H1 (cell line): ENCODE results near the gene POLRMT. TPM values are rescaled to one million over a fixed set of nuclear protein-coding genes. Genes with fewer than 3 reads are reported as not detected.

Experiments used
- BCL11A ChIP-seq, 2 experiments: IDR thresholded peaks; one replicate each; pipeline ENCODE4 v1.6.1; 2011; ENCODE audit warnings: low read depth in 2 of 2, low read length in 2 of 2, mild to moderate bottlenecking in 2 of 2
- CEBPB ChIP-seq: IDR thresholded peaks from 2 replicates; pipeline ENCODE4 v1.6.1; 2012; ENCODE audit warnings: low read depth, low read length
- CHD1 ChIP-seq: IDR thresholded peaks from 2 replicates; pipeline ENCODE4 v1.6.1; 2012; ENCODE audit warnings: low read depth, low read length, improper control_type of control experiment
- CHD2 ChIP-seq: IDR thresholded peaks from 2 replicates; pipeline ENCODE4 v1.6.1; 2012; ENCODE audit warnings: low read length, improper control_type of control experiment
- CREB1 ChIP-seq: IDR thresholded peaks from 2 replicates; pipeline ENCODE4 v1.6.1; 2012; ENCODE audit warnings: inconsistent platforms
- FOSL1 ChIP-seq: IDR thresholded peaks from 2 replicates; pipeline ENCODE4 v1.6.1; 2011; ENCODE audit warnings: mild to moderate bottlenecking, low read depth, low read length, moderate library complexity; ENCODE audit not compliant: insufficient read depth
- HDAC2 ChIP-seq, 2 experiments: fragments of 300-600 bp in 1 of 2; sonication (generic) in 1 of 2; IDR thresholded peaks; 2 replicates each; pipeline ENCODE4 v1.6.1; 2011 to 2012; ENCODE audit warnings: low read depth in 2 of 2, low read length in 2 of 2, mild to moderate bottlenecking in 2 of 2, moderate library complexity in 2 of 2, borderline replicate concordance in 1 of 2, inconsistent platforms in 1 of 2
- JUN ChIP-seq: IDR thresholded peaks from 2 replicates; pipeline ENCODE4 v1.6.1; 2011; ENCODE audit warnings: low read depth, mild to moderate bottlenecking, improper control_type of control experiment, low read length
- KDM4A ChIP-seq: IDR thresholded peaks from one replicate; pipeline ENCODE4 v1.7.1; 2012; ENCODE audit warnings: low read depth, mild to moderate bottlenecking, moderate library complexity, low read length, inconsistent platforms; ENCODE audit not compliant: severe bottlenecking
- KDM5A ChIP-seq: fragments of 200-600 bp; IDR thresholded peaks from 2 replicates; pipeline ENCODE4 v1.7.1; 2012; ENCODE audit warnings: mild to moderate bottlenecking, low read length, inconsistent platforms, mixed read lengths
- MAFK ChIP-seq: IDR thresholded peaks from 2 replicates; pipeline ENCODE4 v1.6.1; 2012; ENCODE audit warnings: low read depth, mild to moderate bottlenecking, improper control_type of control experiment, low read length
- POU5F1 ChIP-seq: IDR thresholded peaks from 2 replicates; pipeline ENCODE4 v1.6.1; 2011; ENCODE audit warnings: low read depth, mild to moderate bottlenecking, low read length, moderate library complexity
- RNF2 ChIP-seq: fragments of 200-900, 300-1000 bp; sonication (generic); IDR thresholded peaks from 2 replicates; pipeline ENCODE4 v1.7.1; 2016; ENCODE audit warnings: borderline replicate concordance, low read depth, mild to moderate bottlenecking, antibody characterized with exemption, low read length; ENCODE audit not compliant: poor library complexity, severe bottlenecking; ENCODE audit errors: missing control alignments
- RXRA ChIP-seq: IDR thresholded peaks from 2 replicates; pipeline ENCODE4 v1.6.1; 2011; ENCODE audit warnings: low read depth, mild to moderate bottlenecking, low read length, moderate library complexity; ENCODE audit not compliant: insufficient read depth
- SIX5 ChIP-seq: IDR thresholded peaks from 2 replicates; pipeline ENCODE4 v1.6.1; 2011; ENCODE audit warnings: mild to moderate bottlenecking, low read depth, low read length
- TBP ChIP-seq: IDR thresholded peaks from 2 replicates; pipeline ENCODE4 v1.6.1; 2011; ENCODE audit warnings: low read depth, low read length, improper control_type of control experiment
- TCF12 ChIP-seq: IDR thresholded peaks from 2 replicates; pipeline ENCODE4 v1.6.1; 2011; ENCODE audit warnings: low read depth, mild to moderate bottlenecking, low read length
- YY1 ChIP-seq: IDR thresholded peaks from 2 replicates; pipeline ENCODE4 v1.6.1; 2011; ENCODE audit warnings: low read depth, mild to moderate bottlenecking, low read length
- ZNF274 ChIP-seq: IDR thresholded peaks from 2 replicates; pipeline ENCODE4 v1.7.0; 2012; ENCODE audit warnings: low read length, borderline replicate concordance; ENCODE audit errors: extremely low read depth
- polyA plus RNA-seq, 7 experiments: library from polyadenylated mRNA; depleted of rRNA in 3 of 7; stranded (reverse) in 5 of 7; unstranded in 2 of 7; fragments of >200 nt in 5 of 7; fragments of 200-250 nt in 2 of 7; gene quantifications; 1 replicate in 5 of 7; 2 replicates in 1 of 7; 4 replicates in 1 of 7; pipeline versions ENCODE4 v1.2.1 to v1.2.3, GENCODE V29; 2011 to 2013; ENCODE audit warnings: missing spikeins in 2 of 7, mixed read lengths in 2 of 7
- total RNA-seq: library from RNA; stranded (reverse); fragmentation: NEBNext Ultra II Directional; extraction: Animal tissue kit (Norgen Biotek cat#: 25700); gene quantifications from 2 replicates; pipeline ENCODE4 v1.2.1, GENCODE V29; 2021
- TF ChIP-seq, protein P1 (sequence below): IDR thresholded peaks from 2 replicates; pipeline ENCODE4 v1.6.1; 2012; ENCODE audit warnings: inconsistent platforms
- TF ChIP-seq, protein P2 (sequence below): IDR thresholded peaks from 2 replicates; pipeline ENCODE4 v1.6.1; 2012; ENCODE audit warnings: inconsistent platforms
- TF ChIP-seq, protein P3 (sequence below), 3 experiments: IDR thresholded peaks; 1 replicate in 2 of 3; 2 replicates in 1 of 3; pipeline versions ENCODE4 v1.5.1 to v1.6.1; 2011; ENCODE audit warnings: low read length in 3 of 3, mild to moderate bottlenecking in 3 of 3, inconsistent platforms in 2 of 3, low read depth in 1 of 3, moderate library complexity in 1 of 3; ENCODE audit not compliant: insufficient read depth in 1 of 3; ENCODE audit errors: control extremely low read depth in 1 of 3

Gene POLRMT
- total and polyA plus RNA-seq, 2 of the 8 experiments (the other 6 are each of a cell fraction or from before 2014, with no cell fraction given): 93.0 to 111 TPM

DNA sequence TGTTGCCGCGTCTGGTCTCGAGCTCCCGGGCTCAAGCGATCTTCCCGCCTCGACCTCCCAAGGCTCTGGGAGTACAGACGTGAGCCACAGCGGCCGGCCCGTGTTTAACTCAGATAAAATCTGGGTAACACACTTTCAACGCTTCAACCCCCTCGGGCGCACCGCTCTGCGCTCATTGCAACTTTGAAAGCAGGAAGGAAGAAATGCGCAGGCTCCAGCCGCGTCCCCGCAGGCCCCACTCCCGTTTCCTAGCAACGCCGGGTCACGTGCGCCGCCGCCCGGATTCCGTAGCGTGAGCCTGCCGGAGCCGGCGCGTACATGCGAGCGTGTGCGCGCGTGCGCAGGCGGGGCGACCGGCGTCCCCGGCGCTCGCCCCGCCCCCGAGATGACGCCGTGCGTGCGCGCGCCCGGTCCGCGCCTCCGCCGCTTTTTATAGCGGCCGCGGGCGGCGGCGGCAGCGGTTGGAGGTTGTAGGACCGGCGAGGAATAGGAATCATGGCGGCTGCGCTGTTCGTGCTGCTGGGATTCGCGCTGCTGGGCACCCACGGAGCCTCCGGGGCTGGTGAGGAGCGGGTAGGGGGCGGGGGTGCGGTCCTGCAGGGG is 61.1 kb downstream of the POLRMT start, which contains the start of gene BSG (continued):
- TF ChIP-seq RXRA: no peak
- TF ChIP-seq MAFK: no peak
- TF ChIP-seq TCF12: no peak
- peak; percentile 41 for TF ChIP-seq KDM4A
- no peak for TF ChIP-seq POU5F1
- no peak for TF ChIP-seq HDAC2 (IDR thresholded peaks at IDR 0.05; ENCODE audit: borderline replicate concordance in 1 of 2, low read depth in 2 of 2, low read length in 2 of 2)
- TF ChIP-seq KDM5A: no peak
- peak; percentile 95 for TF ChIP-seq TBP
- no peak for TF ChIP-seq SIX5
- TF ChIP-seq RNF2: no peak
- TF ChIP-seq ZNF274: no peak
- TF ChIP-seq, protein P1, sequence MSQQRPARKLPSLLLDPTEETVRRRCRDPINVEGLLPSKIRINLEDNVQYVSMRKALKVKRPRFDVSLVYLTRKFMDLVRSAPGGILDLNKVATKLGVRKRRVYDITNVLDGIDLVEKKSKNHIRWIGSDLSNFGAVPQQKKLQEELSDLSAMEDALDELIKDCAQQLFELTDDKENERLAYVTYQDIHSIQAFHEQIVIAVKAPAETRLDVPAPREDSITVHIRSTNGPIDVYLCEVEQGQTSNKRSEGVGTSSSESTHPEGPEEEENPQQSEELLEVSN: no peak; the same call in 1 of the 2 replicates
- no peak for TF ChIP-seq CHD2
- TF ChIP-seq FOSL1: no peak
- TF ChIP-seq CEBPB: no peak
- TF ChIP-seq BCL11A (IDR thresholded peaks at IDR 0.05; ENCODE audit: low read depth in 2 of 2, low read length in 2 of 2): no peak
- no peak for TF ChIP-seq JUN
- peak; percentile 64 for TF ChIP-seq CREB1
- TF ChIP-seq, protein P2, sequence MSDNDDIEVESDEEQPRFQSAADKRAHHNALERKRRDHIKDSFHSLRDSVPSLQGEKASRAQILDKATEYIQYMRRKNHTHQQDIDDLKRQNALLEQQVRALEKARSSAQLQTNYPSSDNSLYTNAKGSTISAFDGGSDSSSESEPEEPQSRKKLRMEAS: peak; percentile 85
- TF ChIP-seq, protein P3, sequence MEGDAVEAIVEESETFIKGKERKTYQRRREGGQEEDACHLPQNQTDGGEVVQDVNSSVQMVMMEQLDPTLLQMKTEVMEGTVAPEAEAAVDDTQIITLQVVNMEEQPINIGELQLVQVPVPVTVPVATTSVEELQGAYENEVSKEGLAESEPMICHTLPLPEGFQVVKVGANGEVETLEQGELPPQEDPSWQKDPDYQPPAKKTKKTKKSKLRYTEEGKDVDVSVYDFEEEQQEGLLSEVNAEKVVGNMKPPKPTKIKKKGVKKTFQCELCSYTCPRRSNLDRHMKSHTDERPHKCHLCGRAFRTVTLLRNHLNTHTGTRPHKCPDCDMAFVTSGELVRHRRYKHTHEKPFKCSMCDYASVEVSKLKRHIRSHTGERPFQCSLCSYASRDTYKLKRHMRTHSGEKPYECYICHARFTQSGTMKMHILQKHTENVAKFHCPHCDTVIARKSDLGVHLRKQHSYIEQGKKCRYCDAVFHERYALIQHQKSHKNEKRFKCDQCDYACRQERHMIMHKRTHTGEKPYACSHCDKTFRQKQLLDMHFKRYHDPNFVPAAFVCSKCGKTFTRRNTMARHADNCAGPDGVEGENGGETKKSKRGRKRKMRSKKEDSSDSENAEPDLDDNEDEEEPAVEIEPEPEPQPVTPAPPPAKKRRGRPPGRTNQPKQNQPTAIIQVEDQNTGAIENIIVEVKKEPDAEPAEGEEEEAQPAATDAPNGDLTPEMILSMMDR (IDR thresholded peaks at IDR 0.05; ENCODE audit: control extremely low read depth in 1 of 3, insufficient read depth in 1 of 3, low read depth in 1 of 3, low read length in 3 of 3): no peak
- no peak; the same call in 1 of the 2 replicates for TF ChIP-seq CHD1
- TF ChIP-seq YY1: peak; percentile 84
